NB4 (cell line): Measurements from ENCODE around the gene SEMA6D.

Source experiments
- CTCF ChIP-seq: IDR thresholded peaks from one replicate; pipeline ENCODE4 v1.5.1; 2012; ENCODE audit warnings: low read depth, low read length
- MAX ChIP-seq: IDR thresholded peaks from 2 replicates; pipeline ENCODE4 v1.6.1; 2011; ENCODE audit warnings: low read depth, low read length
- MYC ChIP-seq: IDR thresholded peaks from 2 replicates; pipeline ENCODE4 v1.6.1; 2011; ENCODE audit warnings: low read depth, low read length
- POLR2A ChIP-seq: IDR thresholded peaks from 2 replicates; pipeline ENCODE4 v1.6.1; 2011; ENCODE audit warnings: mild to moderate bottlenecking; ENCODE audit not compliant: insufficient read length; ENCODE audit errors: extremely low read depth

- TF ChIP-seq CTCF (no peak), POLR2A (no peak), MAX (no peak), MYC (no peak)
Observed at GRCh38 chr15:47791161-47791560, 73.9 kb downstream of the SEMA6D start.
